SHP77 (cell line): Measurements from ENCODE around the gene MAPK12.

Source experiments
- DNase-seq, 2 experiments: peaks; one replicate each; lab custom pipeline; 2025; lab: John Stamatoyannopoulos, UW

The MAPK12 gene

GRCh38 chr22:50252082-50253045 is 9.1 kb downstream of the MAPK12 start:
- peak; percentile 79 to 83 for DNase-seq

- DNase-seq = no peak
Measured at GRCh38 chr22:50251477-50252081, 9.9 kb downstream of the MAPK12 start.

DNA sequence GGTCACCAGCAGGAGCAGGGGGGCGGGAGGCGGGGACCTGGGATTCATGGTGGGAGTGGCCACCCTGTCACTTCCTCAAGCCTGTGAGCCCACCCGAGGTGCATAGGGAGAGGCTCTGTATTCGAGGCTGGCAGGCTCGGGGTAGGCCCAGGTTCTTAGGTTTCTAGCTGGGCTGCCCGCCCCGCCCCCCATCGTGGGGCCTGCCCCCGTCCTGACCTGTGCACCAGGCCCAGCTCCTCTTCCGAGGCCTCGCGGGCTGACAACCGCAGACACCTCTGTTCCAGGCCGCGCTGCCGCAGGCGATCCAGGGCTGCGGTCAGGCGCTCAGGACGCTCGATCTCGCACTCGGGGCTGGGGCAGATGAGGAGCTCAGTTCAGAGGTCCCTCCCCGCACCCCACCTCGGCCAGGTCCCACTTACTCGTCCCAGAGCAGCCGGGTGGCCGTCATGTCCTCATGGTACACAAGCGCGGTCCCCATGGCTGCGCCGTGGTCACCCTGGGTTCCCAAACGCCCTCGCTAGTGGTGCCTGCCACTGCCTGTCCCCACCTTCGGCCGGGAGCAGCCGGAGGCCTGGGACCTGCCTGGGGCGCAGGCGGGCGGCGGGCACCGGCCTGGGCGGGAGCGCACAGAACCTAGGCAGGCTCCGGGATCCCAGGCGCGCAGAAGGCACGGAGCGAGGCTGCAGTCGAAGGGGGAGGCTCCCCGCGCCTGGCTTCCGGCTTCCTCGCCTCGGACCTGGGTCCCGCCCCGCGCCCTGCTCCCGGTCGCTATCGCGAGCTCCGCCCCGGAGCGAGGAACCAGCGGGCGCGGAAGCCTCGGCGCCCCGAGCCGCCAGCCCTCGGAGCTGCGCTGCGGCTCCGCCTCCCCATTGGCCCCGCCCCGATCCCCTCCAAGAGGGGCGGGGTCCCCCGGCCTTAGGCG is 10.7 kb downstream of the MAPK12 start, which contains the start of gene HDAC10:
TSS of gene HDAC10 (minus strand) at position 711 of the 922 bp plus-strand sequence. CDS start at position 478, 233 bp downstream.
- peak; percentile 85 to 93 for DNase-seq

DNA sequence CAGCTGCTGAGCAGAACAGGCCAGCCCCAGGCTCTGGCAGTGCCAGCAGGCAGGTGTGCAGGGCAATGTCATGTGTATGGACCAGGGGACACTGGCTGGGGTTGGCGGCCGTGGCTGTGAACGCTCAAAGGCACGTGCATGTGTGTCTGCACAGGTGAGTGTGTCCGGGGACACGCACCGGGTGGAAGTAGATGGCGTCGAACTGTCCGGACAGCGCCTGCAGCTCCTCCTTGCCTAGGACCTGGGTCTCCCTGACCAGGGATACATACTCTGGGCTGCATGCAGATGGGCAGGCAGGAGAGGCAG is 11.3 kb downstream of the MAPK12 start:
- DNase-seq = no peak

GRCh38 chr22:50249341-50250248 is 11.9 kb downstream of the MAPK12 start:
- no peak for DNase-seq

- peak; percentile 45 to 58 for DNase-seq
Measured at GRCh38 chr22:50248196-50249081, 13.0 kb downstream of the MAPK12 start.

DNA sequence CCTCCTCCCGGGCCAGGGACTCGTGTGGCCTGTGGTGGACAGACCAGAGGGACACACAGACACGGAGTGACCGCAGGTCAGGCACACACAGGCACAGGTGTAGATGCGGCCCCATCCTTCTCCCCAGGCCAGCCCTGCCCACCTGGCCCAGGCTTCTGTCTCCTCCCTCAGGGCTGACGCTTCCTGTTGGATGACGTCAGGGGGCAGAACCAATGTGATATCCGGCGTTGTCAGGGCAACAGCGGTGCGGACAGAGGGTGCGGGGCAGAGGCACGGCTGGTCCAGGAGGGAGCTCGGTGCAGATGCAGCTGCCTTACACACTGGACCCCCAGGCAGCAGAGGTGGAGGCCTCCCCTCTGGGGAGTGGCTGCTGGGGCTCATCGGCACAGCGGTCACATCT is 13.7 kb downstream of the MAPK12 start:
- peak; percentile 93 to 97 for DNase-seq

DNA sequence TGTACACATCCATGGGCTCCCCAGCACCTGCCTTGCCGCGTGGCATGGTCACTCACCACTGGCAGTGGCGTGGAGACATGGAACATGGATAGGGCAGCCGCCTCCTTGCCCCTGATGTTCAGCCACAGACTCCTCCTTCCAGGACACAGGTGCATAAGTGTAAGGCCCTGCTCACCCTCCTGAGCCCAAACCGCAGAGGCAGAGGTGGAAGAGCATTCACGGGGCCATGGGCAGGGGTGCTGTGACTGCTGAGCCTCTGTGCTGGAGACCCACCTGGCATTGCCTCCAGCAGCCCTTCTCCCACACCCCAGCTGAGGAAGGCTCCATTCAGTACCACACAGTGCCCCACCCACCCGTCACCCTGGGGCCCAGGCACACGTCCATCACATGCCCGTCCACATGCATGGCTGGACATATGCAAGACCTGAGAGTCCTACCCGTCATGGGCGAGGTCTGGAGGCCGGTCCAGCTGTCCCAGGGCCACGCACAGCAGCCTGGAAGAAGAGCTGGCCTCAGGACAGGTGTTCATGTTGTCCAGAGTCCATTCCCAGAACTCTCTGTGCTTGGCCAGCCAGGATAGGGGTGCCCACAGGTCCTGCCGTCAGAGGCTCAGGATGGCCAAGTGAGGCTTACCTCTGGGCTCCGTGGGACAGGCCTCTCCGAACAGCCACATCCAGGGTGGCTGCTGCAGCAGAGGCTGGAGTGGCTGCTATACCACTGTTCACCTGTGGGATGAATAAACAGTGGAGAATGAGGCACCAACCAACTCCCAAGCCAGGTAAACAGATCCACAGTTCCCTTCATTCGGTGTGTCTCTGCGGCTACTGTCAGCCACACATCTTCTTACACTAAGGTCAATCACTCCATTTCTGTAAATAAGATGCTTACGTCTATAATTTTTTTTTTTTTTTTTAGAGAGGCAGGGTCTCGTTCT is 15.0 kb downstream of the MAPK12 start:
- no peak for DNase-seq

GRCh38 chr22:50245214-50246072 is 16.0 kb downstream of the MAPK12 start:
- no peak for DNase-seq

GRCh38 chr22:50244420-50245213 is 16.9 kb downstream of the MAPK12 start, which contains the start of gene TUBGCP6:
TUBGCP6 (minus strand) TSS chr22:50245023; CDS start chr22:50244459, 564 bp downstream.
- DNase-seq = peak; percentile 95 to 97

DNA sequence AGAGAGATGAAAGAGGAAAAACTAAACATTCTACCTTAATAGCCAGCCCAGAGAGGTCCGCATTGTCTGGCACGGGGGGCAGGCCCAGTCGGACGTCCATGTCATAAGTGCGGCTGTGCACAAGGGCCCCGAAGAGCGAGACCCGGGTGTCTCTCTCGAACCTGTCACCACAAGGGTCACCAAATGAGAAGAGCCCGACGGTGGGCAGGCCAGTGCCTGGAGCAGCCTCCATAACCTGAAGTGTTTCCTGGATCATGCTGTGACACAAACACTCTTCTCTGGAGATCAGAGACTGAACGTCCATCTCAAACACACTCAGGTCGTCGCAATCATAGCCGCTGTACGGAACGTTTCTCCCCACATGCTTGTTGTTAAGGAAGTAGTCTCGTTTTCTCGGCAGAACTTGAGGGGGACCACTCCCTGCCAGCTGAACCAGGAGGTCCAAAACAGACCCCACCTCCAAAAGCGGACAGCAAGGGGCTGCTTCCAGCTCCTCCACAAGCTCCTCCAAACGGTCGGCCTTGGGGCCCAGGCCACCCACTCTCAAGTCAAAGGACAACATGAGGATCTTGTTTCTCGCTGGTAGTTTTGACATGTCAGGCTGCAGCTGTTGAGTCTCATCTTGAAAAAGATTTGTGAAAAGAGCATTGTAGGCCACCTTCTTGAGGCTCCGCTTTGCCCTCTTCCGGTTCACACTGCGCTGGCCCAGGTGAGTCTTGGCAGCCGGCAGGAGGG is 17.6 kb downstream of the MAPK12 start:
- no peak for DNase-seq

DNA sequence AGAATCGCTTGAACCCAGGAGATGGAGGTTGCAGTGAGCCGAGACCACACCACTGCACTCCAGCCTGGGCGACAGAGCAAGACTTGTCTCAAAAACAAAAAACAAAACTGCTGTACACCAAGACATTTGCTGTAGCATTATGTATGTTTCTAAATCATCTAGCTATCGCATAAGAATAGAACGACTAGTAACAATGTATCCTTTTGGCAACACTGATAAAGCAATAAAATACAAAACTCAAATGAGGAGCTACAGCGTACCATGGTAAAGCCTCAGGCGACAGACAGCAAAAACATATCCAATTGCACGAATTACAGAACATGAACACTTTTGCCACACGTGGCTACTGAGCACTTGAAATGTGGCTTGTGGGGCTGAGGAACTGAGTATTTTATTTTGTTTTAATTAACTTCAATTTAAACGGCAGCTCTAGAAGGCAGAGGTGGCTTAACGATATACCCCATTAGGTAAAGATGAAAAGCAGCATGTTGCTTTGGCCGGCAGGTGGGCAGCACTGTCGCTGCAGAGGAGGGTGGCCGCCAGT is 19.0 kb downstream of the MAPK12 start:
- DNase-seq = no peak

- no peak for DNase-seq
Measured at GRCh38 chr22:50238755-50239154, 22.7 kb downstream of the MAPK12 start.

GRCh38 chr22:50236731-50237409 is 24.6 kb downstream of the MAPK12 start:
- DNase-seq = no peak

DNA sequence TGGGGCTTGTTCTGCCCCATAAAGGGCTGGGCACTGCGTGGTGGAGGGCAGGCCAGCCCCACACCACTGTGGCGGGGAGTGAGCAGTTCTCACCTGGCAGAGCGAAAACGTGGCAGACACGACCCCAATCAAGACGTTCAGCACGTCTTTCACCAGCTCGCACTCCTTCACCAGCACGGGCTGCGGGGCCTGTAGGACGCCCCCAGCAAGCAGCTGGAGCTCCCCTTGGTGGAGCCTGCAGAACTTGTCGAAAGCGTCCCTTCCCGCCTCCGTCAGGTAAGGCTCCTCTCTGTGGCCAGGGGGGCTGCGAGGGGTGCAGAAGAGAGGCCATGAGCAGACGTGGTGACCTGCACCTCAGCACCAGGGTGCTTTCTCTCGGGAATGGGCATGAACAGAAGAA is 28.3 kb downstream of the MAPK12 start:
- no peak for DNase-seq
